ENCODE results near the gene PKP3.

DNA sequence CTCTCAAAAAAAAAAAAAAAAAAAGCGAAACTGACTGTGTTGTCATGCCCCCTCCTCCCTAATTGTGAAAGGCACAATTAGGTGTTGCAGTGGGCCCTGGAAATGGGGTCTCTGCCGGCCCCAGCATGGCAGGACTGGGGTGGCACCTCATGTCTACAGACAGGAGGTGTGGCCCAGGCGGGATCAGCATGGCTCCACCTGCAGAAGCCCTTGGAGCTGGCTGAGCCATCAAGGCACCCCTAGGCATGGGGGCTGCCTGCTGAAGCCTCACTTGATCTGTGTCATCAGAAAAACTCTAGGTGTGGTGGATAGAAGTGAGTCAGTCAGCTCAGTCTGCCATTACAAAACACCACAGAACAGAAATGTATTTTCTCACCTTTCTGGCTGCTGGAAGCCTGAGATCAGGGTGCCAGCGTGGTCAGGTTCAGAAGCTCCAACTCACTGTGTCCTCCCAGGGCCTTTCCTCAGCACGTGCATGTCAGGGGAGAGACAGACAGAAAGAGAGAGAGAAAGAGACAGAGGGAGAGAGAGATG lies 34.8 kb upstream of the PKP3 start:
- TF ChIP-seq, protein P1, sequence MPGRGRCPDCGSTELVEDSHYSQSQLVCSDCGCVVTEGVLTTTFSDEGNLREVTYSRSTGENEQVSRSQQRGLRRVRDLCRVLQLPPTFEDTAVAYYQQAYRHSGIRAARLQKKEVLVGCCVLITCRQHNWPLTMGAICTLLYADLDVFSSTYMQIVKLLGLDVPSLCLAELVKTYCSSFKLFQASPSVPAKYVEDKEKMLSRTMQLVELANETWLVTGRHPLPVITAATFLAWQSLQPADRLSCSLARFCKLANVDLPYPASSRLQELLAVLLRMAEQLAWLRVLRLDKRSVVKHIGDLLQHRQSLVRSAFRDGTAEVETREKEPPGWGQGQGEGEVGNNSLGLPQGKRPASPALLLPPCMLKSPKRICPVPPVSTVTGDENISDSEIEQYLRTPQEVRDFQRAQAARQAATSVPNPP (IDR thresholded peaks at IDR 0.05; ENCODE audit: borderline replicate concordance, insufficient read depth, insufficient read length) = no peak
- TF ChIP-seq, protein P2, sequence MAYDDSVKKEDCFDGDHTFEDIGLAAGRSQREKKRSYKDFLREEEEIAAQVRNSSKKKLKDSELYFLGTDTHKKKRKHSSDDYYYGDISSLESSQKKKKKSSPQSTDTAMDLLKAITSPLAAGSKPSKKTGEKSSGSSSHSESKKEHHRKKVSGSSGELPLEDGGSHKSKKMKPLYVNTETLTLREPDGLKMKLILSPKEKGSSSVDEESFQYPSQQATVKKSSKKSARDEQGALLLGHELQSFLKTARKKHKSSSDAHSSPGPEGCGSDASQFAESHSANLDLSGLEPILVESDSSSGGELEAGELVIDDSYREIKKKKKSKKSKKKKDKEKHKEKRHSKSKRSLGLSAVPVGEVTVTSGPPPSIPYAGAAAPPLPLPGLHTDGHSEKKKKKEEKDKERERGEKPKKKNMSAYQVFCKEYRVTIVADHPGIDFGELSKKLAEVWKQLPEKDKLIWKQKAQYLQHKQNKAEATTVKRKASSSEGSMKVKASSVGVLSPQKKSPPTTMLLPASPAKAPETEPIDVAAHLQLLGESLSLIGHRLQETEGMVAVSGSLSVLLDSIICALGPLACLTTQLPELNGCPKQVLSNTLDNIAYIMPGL (CRISPR knock-in tag; IDR thresholded peaks at IDR 0.05) = no peak
- TF ChIP-seq, protein P3, sequence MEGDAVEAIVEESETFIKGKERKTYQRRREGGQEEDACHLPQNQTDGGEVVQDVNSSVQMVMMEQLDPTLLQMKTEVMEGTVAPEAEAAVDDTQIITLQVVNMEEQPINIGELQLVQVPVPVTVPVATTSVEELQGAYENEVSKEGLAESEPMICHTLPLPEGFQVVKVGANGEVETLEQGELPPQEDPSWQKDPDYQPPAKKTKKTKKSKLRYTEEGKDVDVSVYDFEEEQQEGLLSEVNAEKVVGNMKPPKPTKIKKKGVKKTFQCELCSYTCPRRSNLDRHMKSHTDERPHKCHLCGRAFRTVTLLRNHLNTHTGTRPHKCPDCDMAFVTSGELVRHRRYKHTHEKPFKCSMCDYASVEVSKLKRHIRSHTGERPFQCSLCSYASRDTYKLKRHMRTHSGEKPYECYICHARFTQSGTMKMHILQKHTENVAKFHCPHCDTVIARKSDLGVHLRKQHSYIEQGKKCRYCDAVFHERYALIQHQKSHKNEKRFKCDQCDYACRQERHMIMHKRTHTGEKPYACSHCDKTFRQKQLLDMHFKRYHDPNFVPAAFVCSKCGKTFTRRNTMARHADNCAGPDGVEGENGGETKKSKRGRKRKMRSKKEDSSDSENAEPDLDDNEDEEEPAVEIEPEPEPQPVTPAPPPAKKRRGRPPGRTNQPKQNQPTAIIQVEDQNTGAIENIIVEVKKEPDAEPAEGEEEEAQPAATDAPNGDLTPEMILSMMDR (IDR thresholded peaks at IDR 0.05 in 2 of 3, conservative IDR thresholded peaks at IDR 0.05 in 1 of 3; ENCODE audit: insufficient read depth in 2 of 3, low read depth in 1 of 3, low read length in 3 of 3) = no peak
- TF ChIP-seq, protein P4, sequence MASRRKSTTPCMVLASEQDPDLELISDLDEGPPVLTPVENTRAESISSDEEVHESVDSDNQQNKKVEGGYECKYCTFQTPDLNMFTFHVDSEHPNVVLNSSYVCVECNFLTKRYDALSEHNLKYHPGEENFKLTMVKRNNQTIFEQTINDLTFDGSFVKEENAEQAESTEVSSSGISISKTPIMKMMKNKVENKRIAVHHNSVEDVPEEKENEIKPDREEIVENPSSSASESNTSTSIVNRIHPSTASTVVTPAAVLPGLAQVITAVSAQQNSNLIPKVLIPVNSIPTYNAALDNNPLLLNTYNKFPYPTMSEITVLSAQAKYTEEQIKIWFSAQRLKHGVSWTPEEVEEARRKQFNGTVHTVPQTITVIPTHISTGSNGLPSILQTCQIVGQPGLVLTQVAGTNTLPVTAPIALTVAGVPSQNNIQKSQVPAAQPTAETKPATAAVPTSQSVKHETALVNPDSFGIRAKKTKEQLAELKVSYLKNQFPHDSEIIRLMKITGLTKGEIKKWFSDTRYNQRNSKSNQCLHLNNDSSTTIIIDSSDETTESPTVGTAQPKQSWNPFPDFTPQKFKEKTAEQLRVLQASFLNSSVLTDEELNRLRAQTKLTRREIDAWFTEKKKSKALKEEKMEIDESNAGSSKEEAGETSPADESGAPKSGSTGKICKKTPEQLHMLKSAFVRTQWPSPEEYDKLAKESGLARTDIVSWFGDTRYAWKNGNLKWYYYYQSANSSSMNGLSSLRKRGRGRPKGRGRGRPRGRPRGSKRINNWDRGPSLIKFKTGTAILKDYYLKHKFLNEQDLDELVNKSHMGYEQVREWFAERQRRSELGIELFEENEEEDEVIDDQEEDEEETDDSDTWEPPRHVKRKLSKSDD (conservative IDR thresholded peaks at IDR 0.05; ENCODE audit: low read length) = no peak
- TF ChIP-seq FOXM1 (IDR thresholded peaks at IDR 0.05; ENCODE audit: low read depth) (no peak), FOXM1 (CRISPR knock-in tag; IDR thresholded peaks at IDR 0.05; ENCODE audit: low read depth) (no peak), FOXA1 (IDR thresholded peaks at IDR 0.05; ENCODE audit: borderline replicate concordance) (no peak), MYBL2 (IDR thresholded peaks at IDR 0.05; ENCODE audit: low read depth) (no peak), MYBL2 (CRISPR knock-in tag; IDR thresholded peaks at IDR 0.05; ENCODE audit: borderline replicate concordance) (no peak), MAFF (IDR thresholded peaks at IDR 0.05; ENCODE audit: low read length) (no peak), CBFB (CRISPR knock-in tag; IDR thresholded peaks at IDR 0.05) (no peak)
- TF ChIP-seq, protein P5, sequence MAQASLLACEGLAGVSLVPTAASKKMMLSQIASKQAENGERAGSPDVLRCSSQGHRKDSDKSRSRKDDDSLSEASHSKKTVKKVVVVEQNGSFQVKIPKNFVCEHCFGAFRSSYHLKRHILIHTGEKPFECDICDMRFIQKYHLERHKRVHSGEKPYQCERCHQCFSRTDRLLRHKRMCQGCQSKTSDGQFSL (CRISPR knock-in tag; IDR thresholded peaks at IDR 0.05) = no peak
- TF ChIP-seq, protein P5 (tag; IDR thresholded peaks at IDR 0.05) = no peak

Measured in K562 (cell line).